ENCODE data around the gene GFY.
A peak's percentile ranks its signal among the peaks of the same experiment; 100 is the strongest.

The GFY gene

DNA sequence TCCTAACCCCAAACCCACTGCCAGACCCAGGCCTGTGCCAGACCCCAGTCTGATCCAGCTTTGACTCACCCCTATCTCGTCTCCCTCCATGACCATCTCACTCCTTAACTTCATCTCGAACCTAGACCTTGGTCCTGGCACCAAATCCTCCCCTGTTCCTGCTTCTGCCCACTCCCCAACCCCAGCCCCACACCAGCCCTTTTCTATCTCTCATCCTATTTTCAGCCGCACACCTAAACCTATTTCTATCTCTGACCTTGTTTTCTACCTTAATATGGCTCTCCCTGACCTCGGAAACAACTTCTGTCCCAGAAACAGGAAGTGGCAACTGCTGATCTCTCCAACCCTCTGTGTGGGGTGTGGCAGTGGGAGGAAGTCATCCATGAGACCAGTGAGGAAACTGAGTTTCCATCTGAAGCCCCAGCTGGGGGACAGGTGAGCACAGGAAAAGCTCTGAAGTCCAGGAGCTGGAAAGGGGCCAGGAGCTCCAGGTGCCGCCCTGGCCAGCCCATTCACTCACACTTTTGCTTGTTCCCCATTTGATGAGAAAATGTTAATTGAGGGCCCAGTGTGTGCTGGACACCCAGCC is 15.7 kb upstream of the GFY start:
- no peak for DNase-seq

DNA sequence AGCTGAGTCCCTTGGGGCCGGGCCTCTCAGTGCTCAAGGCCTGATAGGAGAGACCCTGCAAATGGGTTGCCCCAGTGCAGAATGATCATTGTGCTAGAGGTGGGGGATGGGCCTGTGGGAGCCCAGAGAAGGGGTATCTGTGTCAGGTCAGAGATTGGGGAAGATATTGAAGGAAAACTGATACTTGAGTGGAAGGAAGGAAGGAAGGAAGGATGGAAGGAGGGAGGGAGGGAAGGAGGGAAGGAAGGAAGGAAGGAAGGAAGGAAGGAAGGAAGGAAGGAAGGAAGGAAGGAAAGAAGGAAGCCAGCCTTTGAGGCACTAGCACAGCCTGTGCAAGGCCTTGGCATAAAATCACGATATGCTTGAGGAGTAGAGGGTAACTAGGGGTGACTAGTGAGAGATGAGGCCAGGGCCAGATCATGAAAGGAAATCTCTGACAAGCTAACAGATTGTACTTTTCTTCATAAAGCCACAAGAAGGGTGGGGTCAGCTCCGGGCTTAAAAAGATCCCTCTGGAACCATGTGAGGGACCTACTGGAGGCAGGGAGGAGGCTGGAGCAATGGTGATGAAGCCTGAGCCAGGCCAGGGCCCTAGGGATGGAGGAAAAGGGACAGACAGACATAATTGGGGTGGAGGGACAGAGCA is 13.4 kb upstream of the GFY start:
- DNase-seq, result no peak

DNA sequence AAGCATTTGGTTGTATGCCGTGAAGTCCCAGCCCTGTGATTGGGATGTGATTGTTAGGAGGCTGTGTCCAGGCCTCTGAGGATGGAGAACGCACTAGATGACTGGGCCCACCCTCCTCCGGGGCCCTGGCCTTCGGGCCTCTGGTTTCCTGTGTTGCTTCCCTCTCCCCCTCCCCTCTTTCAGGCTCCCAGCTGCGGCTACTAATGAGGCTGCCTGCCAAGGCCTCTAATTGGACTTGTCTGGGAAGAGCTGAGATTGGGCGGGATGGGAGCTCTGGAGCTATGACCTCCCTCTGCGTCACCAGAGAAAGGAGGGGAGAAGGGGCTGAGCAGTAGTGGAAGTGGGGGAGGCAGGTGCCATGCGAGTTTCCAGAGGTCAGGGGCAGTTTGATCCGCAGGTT is 11.8 kb upstream of the GFY start:
- peak; percentile 72 for DNase-seq

DNA sequence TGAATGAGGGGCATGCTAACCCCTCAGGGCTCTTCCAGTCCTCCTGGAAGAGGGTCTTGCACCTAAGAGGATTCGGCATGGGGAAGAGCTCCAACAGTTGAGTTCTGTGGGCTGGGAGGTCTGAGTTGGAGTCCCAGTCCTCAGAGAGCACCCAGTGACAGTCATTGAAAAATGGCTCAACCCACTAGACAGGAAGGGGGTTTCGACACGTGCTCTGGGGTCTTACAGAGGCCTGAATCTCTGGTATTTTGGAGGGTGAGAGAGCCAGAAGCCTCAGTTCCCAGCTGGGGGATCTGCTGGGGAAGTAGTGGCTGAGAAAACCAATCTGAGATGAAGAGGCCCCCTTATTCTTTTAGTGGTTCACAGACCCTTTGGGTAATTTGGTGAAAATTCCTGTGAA is 10.9 kb upstream of the GFY start:
- no peak for DNase-seq

DNA sequence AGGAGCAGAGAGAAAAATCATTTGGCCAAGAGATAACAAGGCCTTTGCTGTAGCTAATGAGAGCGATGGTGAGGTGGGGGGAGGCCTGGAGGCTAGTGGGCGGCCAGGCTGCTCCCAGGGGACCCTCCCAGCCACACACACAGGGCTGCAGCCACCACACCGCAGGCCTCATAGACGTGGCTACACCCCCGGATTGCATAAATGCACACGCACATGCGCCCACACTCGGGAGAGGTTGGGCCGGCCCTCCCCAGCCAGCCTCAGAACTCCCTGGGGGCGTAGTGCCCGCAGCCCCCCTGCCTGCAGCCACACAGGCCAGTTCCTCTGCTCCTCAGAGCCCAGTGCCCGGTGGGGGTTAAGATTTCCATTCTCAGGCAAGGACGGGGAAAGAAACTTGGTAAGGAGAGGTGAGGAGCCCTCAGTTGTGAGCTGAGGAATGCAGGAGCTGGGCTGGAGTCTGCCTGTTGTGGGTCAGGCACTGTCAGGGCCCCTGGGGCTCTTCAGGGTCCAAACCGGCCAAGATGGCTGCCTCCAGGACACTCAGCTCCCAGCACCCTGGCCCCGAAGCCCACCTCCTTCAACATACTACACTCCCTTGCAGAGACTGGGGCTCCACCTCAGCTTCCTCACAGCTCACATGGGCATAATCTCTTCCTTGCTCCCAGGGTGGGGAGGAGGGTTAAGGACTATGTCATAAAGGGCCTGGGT is 9.9 kb upstream of the GFY start:
- no peak for DNase-seq

DNA sequence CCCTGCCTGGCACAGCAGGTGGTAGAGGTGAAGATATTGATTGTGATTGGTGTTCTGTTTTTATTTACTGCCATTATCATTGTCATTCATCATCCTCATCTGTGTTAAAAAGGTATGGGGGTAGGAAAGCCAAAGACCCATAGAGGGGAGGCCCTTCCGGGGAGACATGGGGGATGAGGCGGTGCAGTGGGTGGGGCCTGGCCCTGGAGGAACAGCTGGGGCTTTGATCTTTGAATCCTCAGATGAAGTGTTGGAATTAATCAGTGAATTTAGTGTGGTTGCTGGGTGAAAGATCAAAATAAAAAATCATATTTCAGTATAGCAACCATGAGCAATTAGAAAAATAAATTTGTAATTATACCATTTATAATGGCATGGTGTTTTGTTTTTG is 9.4 kb upstream of the GFY start:
- no peak for DNase-seq

DNA sequence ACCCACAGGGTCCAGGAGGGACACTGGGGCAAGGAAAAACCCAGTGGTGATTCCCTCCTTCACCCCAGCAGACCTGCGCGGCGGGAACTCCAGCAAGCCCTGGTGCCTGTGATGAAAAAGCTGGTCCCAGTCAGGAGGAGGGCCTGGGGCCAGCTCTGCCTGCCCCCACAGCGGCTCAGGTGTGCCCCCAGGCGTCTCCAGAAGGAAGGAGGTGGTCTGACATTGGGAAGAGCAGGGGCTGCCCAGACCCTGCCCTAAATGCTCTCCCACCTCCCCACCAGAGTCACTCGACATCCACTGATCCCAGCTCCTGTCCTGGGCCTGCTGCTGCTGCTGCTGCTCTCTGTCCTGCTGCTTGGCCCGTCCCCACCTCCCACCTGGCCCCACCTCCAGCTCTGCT is 8.1 kb upstream of the GFY start:
- DNase-seq, result no peak

DNA sequence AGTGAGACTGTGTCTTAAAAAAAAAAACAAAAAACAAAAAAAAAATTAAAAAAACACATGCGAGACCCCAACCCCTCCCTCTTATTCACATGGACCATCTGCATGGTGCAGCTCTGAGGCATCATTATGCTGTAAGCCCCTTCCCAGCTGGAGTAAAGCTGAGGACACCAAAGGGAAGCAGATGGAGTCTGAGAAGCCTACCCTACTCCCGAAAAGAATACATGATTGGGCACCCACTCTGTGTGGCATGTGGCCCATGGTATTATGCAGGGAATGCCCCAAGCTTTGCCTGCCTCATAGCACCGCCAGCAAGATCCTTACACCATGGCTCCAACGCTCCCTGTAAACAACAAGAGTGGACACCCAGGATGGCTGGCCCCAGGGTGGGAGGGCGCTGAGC is 6.7 kb upstream of the GFY start:
- no peak for DNase-seq

DNA sequence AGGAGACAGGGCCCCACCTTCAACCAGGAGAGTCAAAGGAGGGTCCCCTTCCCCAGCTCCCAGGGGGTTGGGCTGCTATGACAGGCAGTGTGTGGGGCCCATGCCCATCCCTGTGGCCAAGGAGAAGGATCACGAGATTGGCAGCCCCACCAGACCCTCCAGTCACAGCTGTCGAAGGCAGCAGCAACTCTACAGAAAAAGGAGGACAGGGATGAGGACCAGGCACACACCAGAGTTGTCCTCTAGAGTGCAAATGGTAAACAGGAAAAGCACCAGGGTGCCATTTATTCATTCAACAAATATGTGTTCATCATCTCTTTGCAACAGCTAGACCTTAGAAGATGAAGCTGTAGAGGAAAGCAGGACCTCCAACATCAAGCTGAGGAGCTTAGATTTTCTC is 6.0 kb upstream of the GFY start:
- no peak for DNase-seq

DNA sequence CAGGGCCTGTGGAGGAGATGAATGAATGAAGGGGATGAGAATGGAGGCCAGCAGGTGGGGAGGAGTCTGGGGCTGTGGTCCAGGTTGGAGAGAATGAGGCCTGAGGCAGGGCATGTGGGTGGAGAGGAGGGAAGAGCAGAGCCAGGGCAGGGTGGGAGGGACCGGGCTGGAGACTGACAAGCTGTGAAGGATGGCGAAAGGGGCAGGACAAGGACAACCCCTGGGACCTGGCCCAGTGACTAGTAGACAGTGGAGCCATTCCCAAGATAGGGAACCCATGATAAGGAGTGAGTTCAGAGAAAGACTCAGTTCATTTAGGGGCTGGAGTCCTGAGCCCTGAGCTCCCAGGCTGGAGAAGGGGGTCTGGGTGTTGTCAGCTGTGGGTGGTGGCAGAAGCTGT is 5.0 kb upstream of the GFY start:
- DNase-seq, result no peak

DNA sequence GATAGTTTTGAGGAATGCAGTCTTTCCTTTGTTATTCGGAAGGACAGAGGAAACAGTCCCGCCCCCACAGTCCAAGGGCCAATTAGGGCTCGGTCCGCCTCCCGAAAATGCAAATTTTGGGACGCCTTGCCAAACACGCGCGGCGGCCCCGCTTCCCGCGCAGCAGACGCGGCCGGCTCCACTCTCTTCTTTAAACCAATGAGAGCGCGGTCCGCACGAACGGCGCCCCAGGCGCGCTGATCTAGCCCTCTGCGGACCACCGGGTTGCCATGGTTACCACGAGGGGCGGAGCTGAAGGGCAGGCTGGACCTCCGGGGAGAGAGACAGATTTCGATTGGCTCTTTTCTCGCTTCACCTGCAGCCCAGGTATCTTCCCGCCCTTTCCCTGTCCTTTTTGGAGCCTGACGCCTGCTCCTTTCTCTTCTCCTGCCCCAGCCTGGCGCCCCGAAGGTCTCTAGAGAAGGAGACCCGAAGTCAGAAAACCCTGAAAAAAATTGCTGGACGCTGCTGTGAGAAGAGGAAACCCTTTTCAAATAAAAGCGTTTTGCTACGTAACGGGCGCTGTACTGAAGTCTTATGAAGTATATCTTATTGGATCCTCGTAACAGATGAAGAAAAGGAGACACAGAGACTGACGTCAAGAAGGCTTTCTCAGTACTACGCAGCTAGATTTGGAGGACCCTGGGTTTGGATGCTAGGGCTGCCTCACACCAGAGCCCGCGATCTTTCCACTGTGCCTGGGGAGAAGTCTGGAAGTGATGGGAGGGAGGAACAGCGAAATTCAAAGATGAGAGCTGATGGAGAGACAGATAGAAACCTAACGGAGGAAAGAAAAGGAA is 3.9 kb upstream of the GFY start:
- peak; percentile 75 for DNase-seq

DNA sequence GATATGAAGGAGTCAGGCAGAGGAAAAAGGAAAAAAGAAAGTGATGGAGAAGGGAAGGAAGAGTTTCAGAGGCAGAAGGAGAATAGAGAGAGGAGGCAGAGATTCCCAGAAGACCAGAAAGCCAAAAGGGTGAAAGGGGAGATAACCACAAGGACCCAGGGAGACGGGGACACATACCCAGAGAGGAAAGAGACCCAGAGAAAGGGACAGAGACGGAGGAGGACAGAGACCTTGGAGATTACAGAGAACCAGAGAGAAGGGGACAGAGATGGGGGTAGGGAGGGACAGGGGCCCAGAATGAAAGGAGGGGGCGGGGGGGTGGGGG is 3.3 kb upstream of the GFY start:
- no peak for DNase-seq

DNA sequence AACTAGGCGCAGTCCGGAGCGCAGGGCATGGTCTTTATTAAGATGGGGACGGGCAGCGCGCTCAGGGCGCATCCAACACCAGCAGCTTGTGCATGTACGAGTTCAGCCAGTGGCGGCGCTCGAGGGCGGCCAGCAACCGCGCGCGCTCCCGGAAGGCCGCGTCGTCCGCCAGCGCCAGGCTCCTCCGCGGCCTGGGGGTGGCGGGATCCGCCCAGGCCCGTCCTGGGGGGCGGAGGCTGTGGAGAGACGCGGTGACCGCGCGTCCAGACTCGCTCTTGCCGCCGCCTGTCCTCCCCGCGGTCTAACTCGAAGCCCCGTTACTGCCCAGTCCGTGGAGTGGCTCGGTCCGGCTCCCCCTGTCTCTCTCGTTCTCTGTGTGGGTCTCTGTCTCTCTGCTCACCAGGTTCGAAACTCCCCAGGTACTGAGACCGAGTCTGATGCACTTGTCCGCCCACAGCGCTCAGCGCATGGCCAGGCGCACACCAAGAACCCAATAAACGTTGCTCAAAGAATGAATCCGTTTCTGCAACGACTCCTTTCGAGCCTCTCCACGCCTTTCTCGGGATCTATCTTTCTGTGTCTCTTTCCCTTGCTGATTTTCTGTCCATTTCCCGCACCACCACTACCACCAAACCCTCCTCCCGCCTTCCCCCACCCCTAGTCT is 2.6 kb upstream of the GFY start:
- DNase-seq, result no peak

DNA sequence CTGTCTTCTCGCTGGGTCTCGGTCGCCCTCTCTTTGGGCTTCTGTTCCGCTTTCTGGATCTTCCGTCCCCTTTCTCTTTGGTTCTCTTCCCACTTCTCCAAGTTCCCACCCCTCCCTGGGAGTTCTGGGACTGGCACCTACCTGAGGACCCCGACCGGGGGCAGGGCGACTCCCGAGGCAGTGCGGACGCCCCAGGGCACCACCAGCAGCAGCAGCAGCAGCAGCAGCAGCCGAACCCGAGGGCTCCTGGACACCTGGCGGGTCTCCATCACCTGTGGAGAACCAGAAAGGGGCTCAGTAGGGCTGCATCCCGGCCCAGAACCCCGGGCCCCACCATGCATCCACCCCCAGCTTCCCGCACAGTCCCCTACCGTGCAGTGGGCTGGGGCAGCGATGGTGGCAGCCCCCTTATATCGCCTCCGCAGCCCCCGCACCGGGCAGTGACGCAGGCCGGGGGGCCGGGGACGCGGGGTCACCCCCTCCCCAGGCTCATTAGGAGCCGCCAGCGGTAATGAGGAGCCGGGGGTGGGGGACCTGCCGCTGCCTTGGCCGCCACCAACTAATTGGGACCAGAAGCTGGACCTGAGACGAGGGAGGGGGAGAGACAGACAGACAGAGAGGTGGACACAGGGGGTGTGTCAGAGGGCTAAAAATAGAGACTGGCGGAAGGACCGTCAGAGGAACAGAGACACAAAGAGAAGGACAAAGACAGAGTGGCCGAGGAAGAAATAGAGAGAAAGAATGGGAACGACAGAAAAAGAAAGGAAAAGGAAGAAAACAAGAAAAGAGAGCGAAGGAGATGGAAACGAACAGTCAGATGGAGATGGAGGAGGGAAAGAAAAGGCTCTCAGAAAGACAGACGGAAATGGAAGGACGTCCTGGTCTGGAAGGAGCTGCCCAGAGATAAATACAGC is 1.9 kb upstream of the GFY start, which contains the start of gene PTH2:
Gene PTH2 (minus strand): TSS at position 371 of the 914 bp plus-strand sequence. CDS start 102 bp downstream, at position 269.
- DNase-seq, result no peak

DNA sequence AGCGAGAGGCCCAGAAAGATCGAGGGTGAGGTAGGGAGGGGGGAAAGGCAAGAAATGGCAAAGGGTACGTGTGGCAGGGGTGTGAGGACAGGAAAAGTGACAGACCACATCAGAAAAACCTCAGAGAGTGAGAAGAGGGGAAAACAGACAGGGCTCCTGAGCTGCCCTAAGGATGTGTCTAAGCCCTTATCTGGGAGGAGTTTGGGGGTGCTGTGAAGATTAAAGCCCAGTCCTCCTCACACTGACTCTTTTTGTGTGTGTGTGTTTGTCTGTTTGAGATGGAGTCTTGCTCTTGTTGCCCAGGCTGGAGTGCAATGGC is 1.2 kb upstream of the GFY start:
- no peak for DNase-seq

DNA sequence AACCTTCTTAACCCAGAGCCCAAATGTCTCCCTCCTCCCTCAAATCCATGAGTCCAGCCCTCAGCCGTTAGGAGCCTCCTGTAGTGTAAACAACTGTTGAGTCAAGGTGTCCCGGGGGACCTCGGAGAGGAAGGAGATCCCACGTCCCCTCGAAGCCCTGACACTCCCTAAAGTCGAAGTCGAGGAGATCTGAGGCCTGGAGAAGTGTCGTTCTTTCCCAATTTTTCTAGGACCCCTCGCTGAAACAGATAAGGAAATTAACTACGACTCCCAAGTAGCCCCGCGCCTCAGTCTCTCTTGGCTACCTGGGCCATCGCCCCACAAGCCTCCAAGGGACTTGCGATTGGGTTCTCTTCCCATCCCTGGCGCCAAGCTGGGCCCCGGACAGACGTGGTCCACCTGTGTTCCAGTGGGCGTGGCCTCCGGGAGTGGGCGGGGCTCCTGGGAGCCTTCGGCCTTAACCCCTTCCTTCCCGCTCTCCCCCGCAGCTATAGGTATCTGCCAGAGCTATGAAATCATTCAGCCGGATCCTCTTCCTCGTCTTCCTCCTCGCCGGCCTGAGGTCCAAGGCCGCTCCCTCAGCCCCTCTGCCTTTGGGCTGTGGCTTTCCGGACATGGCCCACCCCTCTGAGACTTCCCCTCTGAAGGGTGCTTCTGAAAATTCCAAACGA is 869 bp downstream of the GFY start:
- DNase-seq, result no peak

DNA sequence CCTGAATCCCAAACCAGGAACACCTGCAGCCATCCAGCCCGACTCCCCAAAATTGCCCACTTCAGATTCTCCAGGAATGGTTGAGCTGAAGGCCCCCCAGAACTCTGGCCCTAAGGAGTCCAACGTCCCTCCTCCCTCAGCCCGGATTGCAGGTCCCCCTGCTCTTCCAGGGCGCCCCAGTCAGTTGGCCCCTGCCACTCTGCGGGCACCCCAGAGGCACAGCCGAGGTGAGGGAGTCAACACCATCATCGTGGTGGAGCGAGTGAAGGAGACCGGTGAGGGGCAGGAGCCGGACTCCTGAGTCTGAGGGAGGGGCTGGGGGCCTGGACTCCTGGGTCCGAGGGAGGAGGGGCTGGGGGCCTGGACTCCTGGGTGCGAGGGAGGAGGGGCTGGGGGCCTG is 2.2 kb downstream of the GFY start:
- DNase-seq, result no peak

DNA sequence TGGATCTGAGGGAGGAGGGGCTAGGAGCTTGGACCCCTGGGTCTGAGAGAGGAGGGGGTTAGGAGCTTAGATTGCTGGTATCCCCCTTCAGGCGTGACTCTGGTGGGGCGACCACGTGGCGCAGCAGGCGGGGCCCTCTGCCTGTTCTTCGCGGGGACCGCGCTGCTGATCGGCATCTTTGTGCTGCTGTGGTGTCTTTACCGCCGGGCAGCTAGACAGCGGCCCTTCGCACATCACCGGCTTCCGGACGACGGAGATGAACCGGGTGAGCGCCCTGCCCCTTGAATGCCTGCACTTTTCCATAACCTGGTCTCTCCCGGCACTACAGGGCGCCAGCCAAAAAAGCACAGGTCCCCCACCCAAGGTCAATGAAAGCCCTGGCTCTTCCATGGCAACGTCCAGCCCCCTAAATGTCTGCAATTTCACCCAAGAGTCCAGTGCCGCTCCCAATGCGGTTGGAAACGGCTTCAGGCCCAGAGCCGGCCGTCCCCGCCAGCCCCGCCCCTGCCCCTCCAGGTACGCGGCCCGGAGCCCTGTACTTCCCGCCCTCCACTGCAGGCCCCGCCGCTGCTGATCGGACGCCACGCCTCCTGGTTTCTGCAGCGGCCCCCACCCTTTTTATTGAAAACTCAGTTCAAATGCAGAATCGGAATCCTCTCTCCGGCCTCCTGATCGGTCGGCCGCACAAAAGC is 2.8 kb downstream of the GFY start:
- no peak for DNase-seq

DNA sequence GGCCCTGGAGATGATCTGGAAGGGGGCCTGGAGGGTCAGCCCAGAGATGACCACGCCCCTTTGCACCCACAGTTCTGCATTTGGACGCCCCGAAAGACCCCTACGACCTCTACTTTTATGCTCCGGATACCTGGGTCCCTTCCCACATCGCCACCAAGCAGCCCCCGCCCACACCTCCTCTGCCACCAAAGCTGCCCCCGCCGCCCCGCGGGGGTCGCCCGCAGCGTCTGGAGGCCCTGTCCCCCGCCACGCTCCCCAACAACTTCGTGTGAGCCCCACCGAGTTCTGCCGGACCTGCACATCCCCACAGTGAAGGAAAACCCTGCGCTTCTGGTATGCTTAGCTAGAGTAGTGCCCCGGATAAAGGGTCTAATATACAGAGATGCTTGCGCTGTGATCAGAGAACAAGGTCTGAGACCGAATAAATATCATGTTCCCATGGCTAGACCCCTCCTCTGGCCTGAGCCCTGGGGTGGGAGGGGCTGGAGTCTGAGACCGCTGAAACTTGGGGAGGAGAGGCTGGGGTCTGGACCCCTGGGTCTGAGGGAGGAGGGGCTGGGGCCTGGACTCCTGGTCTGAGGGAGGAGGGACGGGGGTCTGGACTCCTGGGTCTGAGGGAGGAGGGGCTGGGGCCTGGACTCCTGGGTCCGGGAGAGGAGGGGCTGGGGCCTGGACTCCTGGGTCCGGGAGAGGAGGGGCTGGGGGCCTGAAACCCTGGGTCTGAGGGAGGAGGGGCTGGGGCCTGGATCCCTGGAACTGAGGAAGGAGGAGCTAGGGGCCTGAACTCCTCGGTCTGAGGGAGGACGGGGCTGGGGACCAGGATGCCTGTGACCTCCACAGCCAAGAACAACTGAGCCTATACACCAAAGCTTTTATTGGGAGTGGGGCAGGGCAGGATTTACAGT is 3.6 kb downstream of the GFY start:
- DNase-seq, result no peak

DNA sequence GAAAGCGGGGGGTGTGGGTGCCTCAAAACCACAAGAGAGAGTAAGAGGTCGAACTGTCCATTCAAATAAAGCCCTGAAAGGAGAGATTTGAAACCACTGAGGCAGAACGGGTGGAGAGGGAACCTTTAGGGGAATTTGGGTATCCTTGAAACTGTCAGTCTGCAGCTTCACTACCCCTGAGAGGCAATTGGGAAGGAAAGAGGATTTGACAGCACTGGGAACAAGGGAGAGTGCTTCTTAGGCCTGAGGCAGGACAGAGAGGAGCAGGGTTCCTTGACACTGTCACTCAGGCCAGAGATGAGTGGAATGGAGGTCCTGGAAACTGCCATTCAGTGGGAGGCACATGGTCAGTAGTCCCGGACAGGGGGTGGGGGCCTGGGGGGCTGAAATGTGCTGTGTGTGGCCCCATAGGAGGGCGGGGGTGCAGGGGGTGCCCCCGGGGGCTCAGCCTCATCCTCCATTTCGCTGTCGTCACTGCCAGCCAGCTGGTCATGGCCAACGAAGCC is 5.0 kb downstream of the GFY start:
- no peak for DNase-seq

Data from right hindlimb (tissue), 1 donor.